HG03025 (cell line): ENCODE results near the gene B3GNT5.

Source experiments
- ATAC-seq: cut with Tn5 transposase; IDR thresholded peaks from one replicate; pipeline ENCODE4 v1.9.1; 2021; ENCODE audit warnings: mild to moderate bottlenecking, moderate library complexity; ENCODE audit not compliant: unreplicated experiment, low FRiP score

Gene B3GNT5

GRCh38 chr3:183317271-183317670 lies 64.2 kb downstream of the B3GNT5 start:
- ATAC-seq = no peak

- no peak for ATAC-seq
Measured at GRCh38 chr3:183317886-183318865, 65.1 kb downstream of the B3GNT5 start.

GRCh38 chr3:183318877-183319276 lies 65.8 kb downstream of the B3GNT5 start:
- ATAC-seq = no peak

GRCh38 chr3:183319371-183319770 lies 66.3 kb downstream of the B3GNT5 start:
- ATAC-seq = no peak
